Measurements from ENCODE around the gene RB1.

RB1 gene

DNA sequence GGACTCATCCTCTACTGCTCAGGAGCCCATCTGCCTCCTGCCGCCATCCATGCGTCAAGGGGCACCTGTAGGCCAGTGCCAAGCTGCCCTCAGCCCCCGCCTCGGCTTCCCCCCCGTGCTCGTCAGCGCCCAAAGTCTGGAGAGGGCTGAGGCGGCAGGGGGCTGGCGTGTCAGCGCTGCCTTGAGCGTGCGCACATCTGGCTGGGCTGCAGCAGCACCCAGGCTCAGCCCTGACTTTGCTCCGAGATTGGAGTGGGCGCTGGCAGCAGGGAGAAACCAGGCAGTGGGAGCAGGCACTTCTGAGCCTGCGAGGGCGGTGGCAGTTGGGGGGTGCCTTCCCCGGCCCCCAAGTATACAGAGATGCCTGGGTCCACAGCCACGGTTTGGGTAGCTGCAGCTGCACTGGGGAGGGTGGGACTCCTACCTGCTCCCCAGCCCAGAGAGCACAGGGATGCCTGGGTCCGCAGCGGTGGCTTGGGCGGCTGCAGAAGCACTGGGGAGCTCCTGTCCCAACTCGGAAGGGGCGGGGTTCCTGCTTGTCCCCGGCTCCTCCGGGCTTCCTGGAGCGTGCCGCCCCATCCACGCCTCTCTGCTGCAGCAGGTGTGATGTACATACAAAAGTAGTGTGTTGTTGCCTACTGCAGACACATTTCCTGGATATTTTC is 154.2 kb downstream of the RB1 start:
- no peak for DNase-seq

GRCh38 chr13:48475230-48475629 is 171.7 kb downstream of the RB1 start:
- DNase-seq: no peak

GRCh38 chr13:48476215-48476614 is 172.7 kb downstream of the RB1 start:
- DNase-seq: no peak

DNA sequence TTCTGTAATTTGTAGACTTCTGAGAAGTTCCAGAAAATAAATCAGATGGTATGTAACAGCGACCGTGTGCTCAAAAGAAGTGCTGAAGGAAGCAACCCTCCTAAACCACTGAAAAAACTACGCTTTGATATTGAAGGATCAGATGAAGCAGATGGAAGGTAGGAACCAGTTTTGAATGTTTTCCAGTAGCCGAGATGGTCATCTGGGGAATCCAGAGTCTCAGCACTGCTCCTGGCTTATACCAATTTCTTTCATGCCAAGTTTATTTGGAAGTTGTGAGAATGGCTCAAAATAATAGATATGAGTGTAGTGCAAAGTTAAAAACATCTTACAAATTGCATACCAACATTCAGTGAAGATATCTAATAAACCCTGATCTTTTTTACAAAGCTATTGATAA is 173.1 kb downstream of the RB1 start:
- no peak for DNase-seq

- no peak for DNase-seq
These were observed 173.8 kb downstream of the RB1 start for GRCh38 chr13:48477191-48477855.

- DNase-seq: no peak
These were observed 174.8 kb downstream of the RB1 start for GRCh38 chr13:48478391-48478790.

- no peak for DNase-seq
These were observed 180.0 kb downstream of the RB1 start for GRCh38 chr13:48483575-48483974.

DNA sequence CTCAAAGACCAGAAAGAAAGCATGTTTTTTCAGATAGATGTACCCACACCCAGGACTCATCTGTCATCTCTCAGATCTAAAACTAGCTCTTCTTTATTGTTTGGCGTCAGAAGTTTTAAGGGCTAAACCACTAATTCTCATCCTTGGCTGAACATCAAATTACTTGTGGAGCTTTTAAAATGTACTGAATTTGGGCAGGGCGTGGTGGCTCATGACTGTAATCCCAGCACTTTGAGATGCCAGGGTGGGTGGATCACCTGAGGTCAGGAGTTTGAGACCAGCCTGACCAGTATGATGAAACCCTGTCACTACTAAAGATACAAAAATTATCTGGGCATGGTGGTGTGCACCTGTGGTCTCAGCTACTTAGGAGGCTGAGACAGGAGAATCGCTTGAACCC is 181.9 kb downstream of the RB1 start:
- DNase-seq: no peak

DNA sequence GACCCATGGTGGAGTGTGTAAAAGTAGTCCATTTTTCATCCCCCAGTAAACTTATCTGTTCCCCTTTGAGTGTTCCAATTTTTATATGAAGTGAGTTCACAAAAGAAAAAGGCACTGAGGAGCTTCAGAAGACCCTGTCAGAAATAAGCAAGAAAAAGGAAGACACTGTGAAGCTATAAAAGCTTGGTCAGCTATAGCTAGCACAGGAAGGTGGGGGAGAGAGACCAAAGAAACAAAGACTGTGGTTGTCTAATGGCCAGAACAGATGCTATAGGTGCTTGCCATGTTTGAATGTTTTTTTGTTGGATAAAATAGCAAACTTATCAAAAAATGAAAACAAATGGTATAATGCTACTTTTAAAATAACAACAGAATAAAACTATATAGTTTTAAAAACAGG is 182.8 kb downstream of the RB1 start:
- no peak for DNase-seq

- no peak for DNase-seq
These were observed 183.3 kb downstream of the RB1 start for GRCh38 chr13:48486836-48487235.

- DNase-seq: no peak
These were observed 184.4 kb downstream of the RB1 start for GRCh38 chr13:48487968-48488367.

DNA sequence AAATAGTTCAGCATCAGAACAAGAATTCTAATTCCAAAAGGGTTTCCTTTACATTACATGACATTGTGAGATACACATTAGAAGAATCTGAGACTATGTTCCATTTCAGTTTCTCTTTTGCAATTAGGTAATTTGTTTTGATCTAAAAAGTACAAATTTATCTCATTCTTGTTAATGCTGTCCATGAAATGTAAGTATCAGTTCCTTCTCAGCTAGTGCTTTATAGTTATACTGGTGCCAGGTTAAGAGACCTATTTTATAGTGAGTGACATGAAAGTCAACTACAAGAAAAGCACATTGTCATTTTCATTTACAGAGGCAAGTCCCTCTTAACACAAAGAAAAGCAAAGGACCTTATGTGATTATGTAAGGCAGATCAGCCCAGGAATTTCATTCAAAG is 185.4 kb downstream of the RB1 start:
- DNase-seq: no peak

GRCh38 chr13:48489666-48490065 is 186.1 kb downstream of the RB1 start:
- no peak for DNase-seq

DNA sequence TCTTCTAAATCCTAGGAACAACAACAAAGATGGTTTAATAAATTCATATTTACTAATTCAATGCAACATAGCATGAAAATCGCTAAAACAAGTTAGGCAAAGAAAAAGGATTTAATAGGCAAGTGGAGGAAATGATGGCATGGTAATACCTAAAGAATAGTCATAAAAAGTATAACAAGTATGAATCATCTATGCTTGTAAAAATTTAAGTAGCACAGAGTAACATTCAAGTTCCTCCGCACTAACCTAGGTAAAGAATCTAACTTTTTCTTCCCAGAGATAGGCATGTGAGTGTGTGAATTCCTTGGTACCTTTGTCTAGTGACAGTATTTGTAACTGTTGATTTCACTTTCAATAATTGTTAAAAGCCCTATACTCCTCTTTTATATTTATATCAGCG is 186.7 kb downstream of the RB1 start:
- DNase-seq: no peak

DNA sequence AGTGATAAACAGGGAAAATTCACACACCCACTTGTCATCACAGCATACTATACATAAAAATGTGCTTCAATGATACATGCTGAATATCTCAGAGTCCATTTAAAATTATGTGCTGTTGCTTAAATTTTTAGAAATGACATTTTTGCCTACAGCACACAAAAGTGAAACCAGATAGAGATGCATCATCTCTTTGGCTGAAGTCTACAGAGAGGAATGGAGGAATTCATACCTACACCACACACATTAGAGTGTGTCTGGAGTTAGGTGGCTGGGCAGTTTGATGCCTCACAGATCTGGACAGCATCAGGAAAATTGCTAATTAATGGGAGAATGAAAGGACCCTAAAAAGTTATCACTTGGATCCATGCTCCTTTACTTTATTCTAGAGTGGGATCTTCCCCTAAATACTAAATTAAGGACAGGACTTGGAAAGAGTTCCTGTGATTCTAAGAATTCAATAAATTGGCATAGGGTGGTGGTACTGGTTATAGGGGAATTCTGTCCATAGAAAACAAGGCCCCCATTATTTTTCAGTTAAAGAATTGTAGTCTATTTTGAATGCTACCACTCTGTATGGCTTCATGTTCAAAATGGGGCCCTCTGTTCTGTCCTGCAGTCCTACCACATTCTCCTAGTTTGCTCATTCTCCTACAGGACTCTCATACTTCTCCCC is 188.0 kb downstream of the RB1 start:
- DNase-seq: no peak

- no peak for DNase-seq
These were observed 188.5 kb downstream of the RB1 start for GRCh38 chr13:48492096-48492440.

GRCh38 chr13:48492470-48493065 is 189.0 kb downstream of the RB1 start:
- no peak for DNase-seq

- no peak for DNase-seq
These were observed 189.7 kb downstream of the RB1 start for GRCh38 chr13:48493066-48493765.

DNA sequence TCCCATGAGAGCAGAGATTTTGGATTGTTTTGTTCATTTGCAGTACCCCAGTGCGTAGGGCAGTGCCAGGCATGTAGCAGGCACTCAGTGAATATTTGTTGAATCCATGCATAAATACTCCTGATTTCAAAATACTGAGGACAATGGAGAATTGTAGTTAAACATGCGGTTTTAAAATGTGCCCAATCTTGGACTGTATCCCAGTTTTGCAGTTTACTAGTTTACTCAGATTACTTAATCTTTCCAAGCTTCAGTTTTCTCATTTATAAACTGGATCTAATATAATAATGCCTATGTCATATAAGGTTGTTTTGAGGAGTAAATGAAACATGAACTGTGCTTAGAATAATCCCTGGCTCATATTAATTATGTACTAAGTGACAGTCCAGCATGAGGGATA is 190.3 kb downstream of the RB1 start:
- DNase-seq: no peak

DNA sequence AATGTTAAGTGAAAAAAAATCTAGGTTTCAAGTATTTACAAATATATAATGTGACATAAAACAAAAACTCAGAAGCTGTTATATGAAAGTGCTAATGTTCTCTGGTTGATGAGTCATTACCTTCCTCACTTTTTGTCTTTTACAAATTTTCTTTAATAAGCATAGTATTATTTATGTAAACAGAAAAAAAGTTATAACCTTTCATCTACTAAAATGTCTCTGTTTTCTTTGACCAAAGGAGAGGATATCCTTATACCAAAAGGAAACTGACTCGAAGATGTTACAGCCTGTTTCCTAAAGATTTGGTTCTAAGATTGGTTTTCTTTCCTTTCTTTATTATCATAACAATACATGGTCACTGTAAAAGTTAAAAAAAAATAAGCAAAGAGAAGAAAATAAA is 191.3 kb downstream of the RB1 start:
- no peak for DNase-seq

DNA sequence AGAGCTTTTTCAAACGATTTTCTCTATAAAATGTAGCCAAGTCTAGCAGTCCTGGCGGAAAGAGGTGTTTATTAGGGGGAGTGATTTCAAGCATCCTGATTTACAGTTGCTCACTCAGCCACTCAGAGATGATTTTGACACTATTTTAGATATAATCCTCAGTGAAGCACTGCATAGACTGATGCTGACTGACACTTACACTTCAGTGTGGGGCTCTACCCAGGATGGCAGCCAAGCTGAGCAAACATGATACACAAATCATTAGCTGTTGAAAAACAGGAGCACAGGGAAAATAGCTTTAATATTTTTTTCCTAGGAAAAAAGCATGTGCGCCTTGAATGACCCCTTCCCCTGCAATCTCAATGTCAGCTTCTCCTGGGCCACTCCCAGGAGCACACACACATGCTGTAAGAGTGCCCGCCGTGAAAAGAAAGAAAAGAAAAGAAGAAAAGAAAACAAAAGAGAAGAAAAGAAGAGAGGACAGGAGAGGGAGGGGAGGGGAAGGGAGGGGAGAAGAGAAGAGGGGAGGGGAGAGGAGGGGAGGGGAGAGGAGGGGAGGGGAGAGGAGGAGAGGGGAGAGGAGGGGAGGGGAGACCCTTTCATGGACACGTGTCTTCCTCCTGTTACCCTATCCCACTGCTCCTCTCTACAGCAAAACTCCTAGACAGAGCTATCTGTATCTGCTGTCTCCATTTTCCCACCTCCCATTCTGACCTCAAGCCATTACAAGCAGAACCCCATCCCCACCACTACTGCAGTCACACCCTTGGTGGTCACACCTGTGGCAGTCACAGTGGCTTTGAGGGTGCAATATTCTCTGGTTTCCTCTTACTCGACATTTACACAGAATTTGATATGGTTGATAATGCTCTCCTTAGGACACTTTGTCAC is 193.0 kb downstream of the RB1 start:
- DNase-seq: no peak

DNA sequence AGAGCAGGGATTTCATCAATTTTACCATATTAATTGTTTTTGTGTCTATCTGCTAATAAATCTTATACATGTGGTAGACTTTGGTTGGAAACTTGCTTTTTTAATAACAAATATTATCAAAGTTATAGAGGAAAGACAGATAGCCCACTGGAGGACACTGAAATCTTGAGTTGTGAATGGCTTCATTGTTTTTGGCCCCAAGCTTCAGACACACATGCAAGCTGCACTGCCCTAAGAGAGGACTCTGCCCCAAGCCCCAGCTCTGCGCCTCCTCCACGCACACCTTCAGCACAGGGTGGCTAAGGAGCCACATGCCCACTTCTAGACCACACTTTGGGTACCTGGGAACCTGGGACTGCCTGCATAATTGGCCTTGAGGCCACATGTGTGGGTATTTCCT is 194.1 kb downstream of the RB1 start:
- DNase-seq: no peak

Measured in NCI-H1436 treated with DMSO at 0.1 percent for 48 hours (cell line).